Ramos (cell line): ENCODE data around the gene CNPY2.
"Not testable (repeated sequence)": the region's sequence is repeated elsewhere in the genome, so short reads cannot be mapped to it uniquely, and the experiment has no call there.

ENCODE experiments used
- in situ Hi-C: fragments of 300-500 bp; cut with MboI; formaldehyde crosslinking; loops from one replicate; pipeline ENCODE4 v1.14.3; 2022; ENCODE audit warnings: low sequenced_read_pairs; ENCODE audit not compliant: unreplicated experiment

CNPY2 gene

DNA sequence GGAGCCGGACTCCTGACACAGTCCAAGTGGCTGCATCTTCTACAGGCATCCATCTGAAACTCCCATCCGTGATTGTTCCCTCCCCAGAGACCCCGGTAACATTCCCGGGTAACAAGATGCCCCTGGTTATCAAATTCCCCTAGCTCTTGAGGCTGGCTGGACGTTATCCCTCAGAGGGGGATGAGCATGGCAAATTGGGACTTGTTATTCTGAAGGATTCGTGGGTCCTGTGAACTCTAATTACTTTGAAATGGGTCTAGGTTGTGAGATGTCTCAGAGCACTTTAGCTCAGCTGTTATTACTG lies 18.7 kb upstream of the CNPY2 start:
- in situ Hi-C loops, result no loop called here

DNA sequence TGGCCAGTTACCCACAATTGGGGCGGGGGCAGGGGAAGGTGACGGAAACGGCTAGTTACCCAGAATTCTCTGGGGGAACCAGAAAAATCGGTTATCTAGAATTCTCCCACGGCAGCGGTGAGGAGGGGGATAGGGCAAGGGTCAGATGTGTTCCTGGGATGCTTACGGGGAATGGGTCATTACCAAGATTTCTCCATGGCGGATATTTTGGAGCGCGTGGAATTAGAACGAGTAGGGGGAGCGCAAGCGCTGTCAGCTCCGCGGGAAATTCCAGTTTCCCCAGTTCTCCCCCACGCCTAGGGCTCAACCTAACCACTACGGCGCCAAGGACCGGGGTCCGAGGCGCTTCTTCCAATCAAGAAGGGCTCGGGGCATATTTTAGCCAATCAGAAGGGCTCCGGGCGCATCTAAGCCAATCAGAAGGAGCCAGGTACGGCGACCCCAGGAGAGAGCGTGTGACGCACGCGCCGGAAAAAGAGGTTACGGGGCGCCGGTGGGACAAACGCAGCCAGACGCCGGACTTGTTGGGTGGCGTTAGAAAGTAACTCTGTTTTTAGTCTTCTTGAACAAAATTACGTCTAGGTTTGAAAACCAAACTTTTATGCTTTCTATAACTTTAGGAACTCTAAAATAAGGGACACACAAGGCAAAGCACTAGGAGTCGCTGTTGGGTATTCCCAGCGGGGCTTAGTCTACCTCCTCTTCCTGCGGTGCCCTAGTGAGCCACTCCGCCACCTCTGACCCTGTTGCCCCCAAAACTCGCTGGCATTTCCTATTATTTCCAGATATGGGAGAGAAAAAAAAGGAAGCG lies 18.1 kb upstream of the CNPY2 start, which contains the start of gene PAN2:
Gene PAN2, minus strand, starts transcription at position 322 of the 811 bp plus-strand sequence. CDS start 906 bp downstream, outside the sequence.
- in situ Hi-C loops, result no loop called here

DNA sequence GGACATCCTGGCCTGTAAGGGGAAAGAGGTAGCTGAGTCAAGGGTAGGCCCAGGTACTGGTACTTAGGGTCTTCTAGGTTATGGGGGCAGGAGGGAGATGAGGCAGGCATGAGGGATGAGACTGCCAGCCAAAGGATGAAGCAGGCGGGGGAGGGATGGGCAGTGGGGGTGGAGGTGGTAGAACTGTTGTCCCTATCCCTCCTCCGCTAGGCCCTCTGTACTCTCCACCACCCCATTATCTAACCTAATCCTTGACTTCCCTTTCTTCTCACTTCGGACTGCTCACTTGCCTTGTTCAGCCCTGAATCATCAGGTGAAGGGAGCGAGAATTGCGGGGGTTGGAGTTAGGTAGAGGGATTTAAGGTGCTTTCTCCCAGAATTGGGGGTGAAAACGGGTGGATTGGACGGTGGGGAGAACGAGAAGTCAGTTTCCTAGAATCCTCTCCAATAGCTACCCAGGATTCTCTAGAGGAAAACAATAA lies 17.4 kb upstream of the CNPY2 start:
- in situ Hi-C loops, result no loop called here

GRCh38 chr12:56332512-56333196 lies 16.9 kb upstream of the CNPY2 start:
- in situ Hi-C loops, result no loop called here

DNA sequence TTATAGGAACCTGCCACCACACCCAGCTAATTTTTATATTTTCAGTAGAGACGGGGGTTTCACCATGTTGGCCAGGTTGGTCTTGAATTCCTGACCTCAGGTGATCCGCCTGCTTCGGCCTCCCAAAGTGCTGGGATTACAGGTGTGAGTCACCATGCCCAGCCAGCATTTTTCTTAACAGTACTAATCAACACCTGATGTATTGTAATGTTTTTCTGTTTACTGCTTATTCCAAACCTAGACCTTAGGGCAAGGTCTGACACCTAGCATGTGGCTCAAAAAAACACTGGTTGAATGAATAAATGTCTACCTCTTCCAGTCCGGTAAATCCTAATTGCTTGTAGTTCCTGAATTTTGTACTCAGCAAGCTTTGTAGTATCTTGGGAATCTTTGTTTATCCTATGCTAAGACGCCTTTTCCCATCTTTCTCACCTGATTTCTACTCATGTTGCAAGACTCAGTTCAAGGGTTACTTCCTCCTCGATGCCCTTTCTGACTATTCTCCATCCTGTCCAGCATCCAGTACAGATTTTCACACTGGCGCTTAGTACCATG lies 15.2 kb upstream of the CNPY2 start:
- in situ Hi-C loops, result no loop called here

- in situ Hi-C loops, result no loop called here
These were observed 10.7 kb upstream of the CNPY2 start for GRCh38 chr12:56326533-56326932.

DNA sequence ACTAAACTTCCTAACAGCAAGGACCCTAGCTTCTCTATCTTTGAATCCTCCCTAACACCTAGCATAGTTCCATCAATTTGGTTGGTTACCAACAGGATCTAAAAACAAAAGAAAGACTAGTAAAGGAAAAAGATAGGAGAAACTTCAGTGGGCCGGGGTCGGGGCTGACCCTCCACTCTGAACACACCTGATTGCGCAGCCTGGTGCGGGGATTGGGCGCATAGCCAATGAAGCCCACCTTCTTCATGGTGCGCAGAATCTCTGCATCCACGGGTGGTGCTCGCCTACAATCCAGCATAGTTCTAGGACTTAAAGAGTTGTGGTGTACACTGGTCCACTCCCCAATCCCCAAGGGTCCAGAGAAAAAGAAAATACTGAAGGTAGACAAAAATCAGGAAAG lies 10.3 kb upstream of the CNPY2 start:
- in situ Hi-C loops, result no loop called here

DNA sequence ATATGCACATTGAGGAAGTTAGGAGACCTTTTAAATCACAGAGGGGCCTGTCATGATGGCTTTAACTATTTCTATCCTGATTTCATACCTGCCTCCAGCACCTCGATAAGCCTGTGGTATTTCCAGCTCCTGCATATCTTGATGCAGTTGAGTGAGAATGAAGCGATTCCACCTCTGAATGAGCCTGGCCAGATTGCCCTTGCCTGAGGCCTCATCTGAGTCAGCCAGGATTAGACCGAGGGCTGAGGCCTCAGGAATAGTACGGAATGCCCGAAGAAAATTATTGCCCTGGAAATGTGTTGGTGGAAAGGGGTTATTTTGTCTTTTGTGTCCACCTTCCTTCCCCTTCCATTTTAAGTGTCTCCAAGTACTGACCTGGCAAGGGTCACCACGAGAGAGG lies 8.4 kb upstream of the CNPY2 start:
- in situ Hi-C loops, result no loop called here

DNA sequence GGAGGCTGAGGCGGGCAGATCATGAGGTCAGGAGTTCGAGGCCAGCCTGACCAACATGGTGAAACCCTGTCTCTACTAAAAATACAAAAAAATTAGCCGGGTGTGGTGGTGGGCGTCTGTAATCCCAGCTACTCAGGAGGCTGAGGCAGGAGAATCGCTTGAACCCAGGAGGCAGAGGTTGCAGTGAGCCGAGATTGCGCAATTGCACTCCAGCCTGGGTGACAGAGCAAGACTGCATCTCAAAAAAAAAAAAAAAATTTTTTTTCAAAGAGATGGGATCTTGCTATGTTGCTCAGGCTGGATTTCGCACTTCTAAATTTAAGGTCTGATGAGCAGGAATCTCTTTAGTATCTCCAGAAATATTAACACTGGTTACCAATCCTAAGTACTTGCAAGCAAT lies 5.8 kb upstream of the CNPY2 start:
- in situ Hi-C loops, result not testable (repeated sequence)

DNA sequence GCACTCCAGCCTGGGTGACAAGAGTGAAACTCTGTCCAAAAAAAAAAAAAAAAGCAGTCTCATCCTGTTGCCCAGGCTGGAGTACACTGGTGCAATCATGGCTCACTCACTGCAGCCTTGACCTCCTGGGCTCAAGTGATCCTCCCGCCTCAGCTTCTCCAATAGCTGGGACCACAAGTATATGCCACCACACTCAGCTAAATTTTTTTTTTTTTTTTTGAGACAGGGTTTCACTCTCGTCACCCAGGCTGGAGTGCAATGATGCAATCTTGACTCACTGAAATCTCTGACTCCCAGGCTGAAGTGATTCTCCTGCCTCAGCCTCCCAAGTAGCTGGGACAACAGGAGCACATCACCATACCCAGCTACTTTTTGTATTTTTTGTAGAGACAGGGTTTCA lies 5.2 kb upstream of the CNPY2 start:
- in situ Hi-C loops, result no loop called here

GRCh38 chr12:56317675-56318074 lies 1.9 kb upstream of the CNPY2 start:
- in situ Hi-C loops, result no loop called here

- in situ Hi-C loops, result no loop called here
These were observed 553 bp downstream of the CNPY2 start for GRCh38 chr12:56315249-56315621.

GRCh38 chr12:56311003-56311402 lies 4.8 kb downstream of the CNPY2 start:
- in situ Hi-C loops, result no loop called here

DNA sequence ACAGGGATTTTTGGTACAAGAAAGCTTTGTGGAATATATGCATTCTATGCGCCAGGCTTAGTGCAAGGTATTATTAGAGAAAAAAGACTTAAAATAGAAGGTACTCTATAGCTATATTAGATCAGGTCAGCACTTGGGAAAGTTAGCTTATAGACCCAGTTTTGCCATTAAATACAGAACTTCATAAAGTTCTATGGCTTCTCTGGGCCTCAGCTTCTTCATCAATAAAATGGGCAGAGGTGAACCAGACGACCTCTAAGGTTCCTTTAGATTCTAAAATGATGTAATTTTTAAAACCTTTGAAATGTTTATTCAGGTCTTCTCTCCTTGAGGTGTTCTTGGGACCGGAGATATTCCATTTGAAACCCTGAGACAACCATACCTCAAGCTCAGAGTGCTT lies 7.1 kb downstream of the CNPY2 start:
- in situ Hi-C loops, result no loop called here

- in situ Hi-C loops, result no loop called here
These were observed 8.4 kb downstream of the CNPY2 start for GRCh38 chr12:56307221-56307965.

GRCh38 chr12:56304872-56305590 lies 10.8 kb downstream of the CNPY2 start:
- in situ Hi-C loops, result no loop called here

GRCh38 chr12:56304276-56304675 lies 11.5 kb downstream of the CNPY2 start:
- in situ Hi-C loops, result no loop called here

DNA sequence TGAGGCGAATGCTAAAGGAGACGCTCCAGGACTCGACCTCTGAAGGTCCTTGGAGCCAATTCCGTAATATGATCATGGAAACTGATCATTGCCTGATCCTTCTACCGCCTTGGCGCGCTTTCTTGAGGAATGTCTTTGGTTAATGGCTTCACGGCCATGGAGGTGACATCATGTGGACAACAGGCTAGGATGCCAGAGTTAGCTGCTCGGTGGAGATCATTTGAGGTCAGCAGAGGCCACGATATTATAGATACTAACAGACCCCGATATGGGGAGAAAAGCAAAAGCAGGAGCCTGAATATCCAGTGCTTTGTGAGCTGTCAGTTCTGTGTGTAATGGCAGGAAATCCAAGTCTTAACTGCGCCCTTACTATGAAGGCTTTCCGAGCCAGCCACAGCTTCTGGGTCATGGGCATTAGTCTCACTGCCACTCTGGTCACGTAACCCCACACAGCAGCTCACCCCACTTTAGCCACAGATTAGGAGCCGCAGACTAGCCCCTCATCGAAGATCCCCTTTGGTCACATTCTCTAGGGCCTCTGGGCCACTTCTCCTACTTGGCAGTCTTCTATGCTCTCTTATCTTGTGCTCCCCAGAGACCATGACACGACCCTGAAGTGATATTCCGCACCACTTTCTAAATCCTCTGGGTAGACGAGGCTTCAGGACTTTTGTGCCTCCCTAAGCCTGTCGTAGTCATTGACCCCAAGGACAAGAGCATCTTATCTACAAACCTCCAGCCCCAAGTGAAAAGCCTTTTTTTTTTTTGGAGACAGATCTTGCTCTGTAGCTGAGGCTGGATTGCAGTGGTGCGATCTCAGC lies 14.9 kb downstream of the CNPY2 start:
- in situ Hi-C loops, result no loop called here

DNA sequence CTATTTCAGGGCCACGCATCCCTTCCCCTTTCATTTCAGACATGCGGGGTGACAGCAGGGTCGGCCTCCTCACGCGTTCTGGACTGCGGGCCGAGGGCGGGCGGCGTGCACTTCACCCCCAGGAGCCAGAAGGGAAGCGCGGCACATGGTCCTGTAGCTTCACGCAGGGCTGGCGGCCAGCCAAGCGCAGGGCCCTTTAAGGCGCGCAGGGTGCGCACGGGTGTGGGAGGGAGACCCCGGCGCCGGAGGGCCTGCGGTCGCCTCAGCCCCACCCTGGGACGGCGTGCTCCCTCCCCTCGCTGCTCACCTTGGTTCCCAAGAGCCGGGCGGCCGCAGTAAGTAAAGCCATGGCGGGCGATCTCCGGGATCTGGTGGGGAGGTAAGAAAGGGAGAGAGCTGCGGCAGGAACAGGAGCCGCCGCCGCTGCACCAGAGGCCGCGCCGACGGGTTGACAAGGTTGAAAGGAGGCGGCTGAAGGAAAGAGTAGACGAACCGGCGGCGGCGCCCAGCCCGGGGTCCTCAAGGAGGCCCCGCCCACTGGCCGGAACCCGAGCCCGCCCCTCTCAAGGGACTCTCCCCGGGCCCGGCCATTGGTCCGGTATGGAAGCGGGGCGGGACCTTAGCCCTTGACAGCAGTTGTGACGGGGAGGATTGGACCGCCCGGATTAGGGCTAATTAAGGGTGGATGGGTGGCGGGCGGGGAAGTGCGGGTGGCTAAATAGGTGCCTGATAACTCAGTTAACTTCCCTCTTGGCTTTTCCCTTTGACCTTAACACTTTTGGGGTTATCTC lies 15.7 kb downstream of the CNPY2 start, which contains the start of gene CS:
Gene CS, minus strand, starts transcription at position 478 of the 791 bp plus-strand sequence. Its CDS starts 129 bp downstream, at position 349.
- in situ Hi-C loops, result no loop called here
